Lung (tissue), 12 donors: ENCODE measurements around the gene FADS3. TPM values are rescaled to one million over a fixed set of nuclear protein-coding genes. Genes with fewer than 3 reads are reported as not detected.
A peak's percentile ranks its signal among the peaks of the same experiment; 100 is the strongest.
"Not testable (repeated sequence)": the region's sequence is repeated elsewhere in the genome, so short reads cannot be mapped to it uniquely, and the experiment has no call there.

ENCODE experiments used
- ATAC-seq: fragments of 200-7000 bp; cut with Tn5 transposase; one replicate; pipeline ENCODE4 v1.9.1; 2020; ENCODE audit warnings: moderate number of reproducible peaks; ENCODE audit not compliant: insufficient read depth, low FRiP score
- DNase-seq, 3 donors: peaks; one replicate each; pipeline ENCODE4 v3.0.0-alpha.2; 2013 to 2017
- H3K27ac ChIP-seq, 2 donors: one replicate each; pipeline ENCODE4 v1.5.1; 2013; ENCODE audit warnings: mild to moderate bottlenecking in 2 of 2, moderate library complexity in 2 of 2, control low read depth in 1 of 2, inconsistent platforms in 1 of 2, low read depth in 1 of 2, low read length in 1 of 2
- H3K27me3 ChIP-seq, 3 donors: one replicate each; pipeline ENCODE4 v1.5.1; 2013; ENCODE audit warnings: low read length in 2 of 3; ENCODE audit not compliant: control insufficient read depth in 3 of 3, insufficient read depth in 3 of 3
- H3K36me3 ChIP-seq, 4 donors: one replicate each; pipeline ENCODE4 v1.5.1; 2013; ENCODE audit warnings: low read length in 4 of 4, mild to moderate bottlenecking in 1 of 4, moderate library complexity in 1 of 4; ENCODE audit not compliant: control insufficient read depth in 4 of 4, insufficient read depth in 4 of 4
- H3K4me1 ChIP-seq, 5 donors: one replicate each; pipeline ENCODE4 v1.5.1; 2013; ENCODE audit warnings: low read length in 5 of 5, mild to moderate bottlenecking in 2 of 5, moderate library complexity in 1 of 5; ENCODE audit not compliant: control insufficient read depth in 5 of 5, insufficient read depth in 5 of 5
- H3K4me3 ChIP-seq: one replicate; pipeline ENCODE4 v1.5.1; 2013; ENCODE audit warnings: mild to moderate bottlenecking, control low read depth, moderate library complexity
- H3K9ac ChIP-seq, 2 donors: one replicate each; pipeline ENCODE4 v1.5.1; 2013; ENCODE audit warnings: low read length in 2 of 2, control low read depth in 1 of 2; ENCODE audit not compliant: insufficient read depth in 1 of 2
- H3K9me3 ChIP-seq, 4 donors: one replicate each; pipeline ENCODE4 v1.5.1; 2013; ENCODE audit warnings: low read length in 3 of 4, mild to moderate bottlenecking in 1 of 4, moderate library complexity in 1 of 4; ENCODE audit not compliant: control insufficient read depth in 4 of 4, insufficient read depth in 3 of 4
- CTCF ChIP-seq: IDR thresholded peaks from 2 replicates; pipeline ENCODE4 v1.5.1; 2012; ENCODE audit warnings: mild to moderate bottlenecking; ENCODE audit errors: control extremely low read depth, extremely low read depth
- WGBS, 2 donors: extraction: QIAGEN DNeasy Blood & Tissue Kit; methylation state at CpG; one replicate each; pipeline ENCODE4 v1.1.7; 2013; 5-methylcytosine and 5-hydroxymethylcytosine counted together
- polyA plus RNA-seq, 2 donors: library from polyadenylated mRNA; stranded (reverse); fragments of 200-250 nt; gene quantifications; one replicate each; pipeline ENCODE4 v1.2.1, GENCODE V29; 2013
- total RNA-seq, 2 donors: library from RNA; depleted of rRNA in 1 of 2; stranded (reverse); fragments of >200 nt in 1 of 2; gene quantifications; one replicate each; pipeline ENCODE4 v1.2.1, GENCODE V29; 2014 to 2021
- donor health status: control.
- donor health status: control.
- donor health status: Bipolar disorder and iron deficiency.
- donor health status: healthy.
- donor health status: DM: yes; HTN: yes; CAD: no.

Gene FADS3
- total and polyA plus RNA-seq, 4 donors = 12.3 to 64.8 (median 54.5) TPM

DNA sequence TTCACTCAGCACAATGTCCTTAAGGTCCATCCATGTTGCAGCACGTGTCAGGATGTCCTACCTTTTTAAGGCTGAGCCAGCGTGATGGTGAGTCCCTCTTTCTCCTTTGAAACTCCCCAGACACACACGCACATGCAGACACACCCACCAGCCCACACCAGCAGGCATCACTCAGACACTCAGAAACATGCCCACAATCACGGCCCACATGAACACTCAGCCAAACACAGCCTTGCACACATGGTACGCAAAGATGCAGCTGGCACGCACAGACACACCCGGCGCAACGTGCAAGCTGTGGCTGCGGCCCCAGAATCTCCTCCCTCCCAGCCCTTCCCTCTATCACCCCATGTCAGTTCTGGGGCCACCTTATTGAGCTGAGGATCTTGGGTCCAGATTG lies 8.0 kb downstream of the FADS3 start:
- ATAC-seq (no peak), DNase-seq (no peak)
- Histone ChIP-seq H3K27me3 (no peaks in the 10 kb centered on the region), H3K4me3 (no peak overlapping the region), H3K4me1 (peaks cover 0 to 7% (median 0%) of the 10 kb centered on the region in 5 donors), H3K9ac (no peak overlapping the region), H3K27ac (no peak overlapping the region), H3K9me3 (no peaks in the 10 kb centered on the region), H3K36me3 (peaks cover 0 to 10% (median 5%) of the 10 kb centered on the region in 4 donors)
- 95 to 96% methylated on average over 10 of the region's 10 CpGs for WGBS, 2 donors
- TF ChIP-seq CTCF = no peak

- WGBS, 2 donors = 81 to 97% methylated on average over 6 of the region's 6 CpGs
Measured at GRCh38 chr11:61882879-61883278, 8.5 kb downstream of the FADS3 start.

GRCh38 chr11:61882267-61882666 lies 9.1 kb downstream of the FADS3 start:
- peaks cover 0 to 10% (median 5%) of the 10 kb centered on the region in 4 donors for H3K36me3 ChIP-seq
- H3K4me1 ChIP-seq, H3K9ac ChIP-seq, DNase-seq, H3K4me3 ChIP-seq, H3K27me3 ChIP-seq, H3K9me3 ChIP-seq, H3K27ac ChIP-seq, ATAC-seq: not testable (repeated sequence)
- 83% methylated on average over 3 of the region's 3 CpGs for WGBS, 2 donors

More at GRCh38 chr11:61882879-61883278, 8.5 kb downstream of the FADS3 start:
- peaks cover 0 to 7% (median 0%) of the 10 kb centered on the region in 5 donors for H3K4me1 ChIP-seq
- peaks cover 0 to 10% (median 5%) of the 10 kb centered on the region in 4 donors for H3K36me3 ChIP-seq
- TF ChIP-seq CTCF = no peak
- no peak for DNase-seq
- ATAC-seq = no peak
- no peaks in the 10 kb centered on the region for H3K9me3 ChIP-seq
- no peak overlapping the region for H3K27ac ChIP-seq
- H3K27me3 ChIP-seq = no peaks in the 10 kb centered on the region
- H3K4me3 ChIP-seq = no peak overlapping the region
- no peak overlapping the region for H3K9ac ChIP-seq

- no peak for TF ChIP-seq CTCF
- Histone ChIP-seq H3K27ac (peak overlapping the region in 1 of 2 donors; percentile 18), H3K27me3 (no peaks in the 10 kb centered on the region), H3K36me3 (peaks cover 0 to 13% (median 5%) of the 10 kb centered on the region in 4 donors), H3K9ac (no peak overlapping the region), H3K4me1 (no peaks in the 10 kb centered on the region), H3K4me3 (no peak overlapping the region), H3K9me3 (no peaks in the 10 kb centered on the region)
- ATAC-seq (no peak), DNase-seq (peak in 1 of 3 donors; percentile 25)
- WGBS, 2 donors = 86% methylated on average over 3 of the region's 3 CpGs
Measured at GRCh38 chr11:61881397-61881796, 9.9 kb downstream of the FADS3 start.
